HepG2 (cell line): ENCODE data around the gene CCNYL1. TPM values are rescaled to one million over a fixed set of nuclear protein-coding genes. Genes with fewer than 3 reads are reported as not detected.

Experiments used
- ARHGAP35 ChIP-seq: sonication (generic); formaldehyde crosslinking; IDR thresholded peaks from 2 replicates; pipeline ENCODE4 v1.9.0; 2022; ENCODE audit warnings: mild to moderate bottlenecking, inconsistent platforms, moderate library complexity, missing genetic modification reagents, borderline replicate concordance
- CEBPG ChIP-seq: IDR thresholded peaks from 2 replicates; pipeline ENCODE4 v1.6.1; 2016
- GATAD1 ChIP-seq: IDR thresholded peaks from 2 replicates; pipeline ENCODE4 v1.6.1; 2016; ENCODE audit warnings: missing genetic modification reagents, missing compliant biosample characterization
- KAT8 ChIP-seq: IDR thresholded peaks from 2 replicates; pipeline ENCODE4 v1.6.1; 2016; ENCODE audit warnings: missing genetic modification reagents, missing compliant biosample characterization
- KDM1A ChIP-seq: IDR thresholded peaks from 2 replicates; pipeline ENCODE4 v1.6.1; 2016; ENCODE audit warnings: missing compliant biosample characterization
- KLF16 ChIP-seq, 2 experiments: sonication (generic) in 1 of 2; formaldehyde crosslinking in 1 of 2; IDR thresholded peaks; 2 replicates each; pipeline versions ENCODE4 v1.6.1 to v1.8.0; 2016 to 2023; ENCODE audit warnings: missing genetic modification reagents in 2 of 2, missing compliant biosample characterization in 1 of 2
- NR2F1 ChIP-seq, 2 experiments: fragments of 450-650 bp in 1 of 2; formaldehyde crosslinking in 1 of 2; IDR thresholded peaks; 2 replicates each; pipeline versions ENCODE4 v1.5.0 to v1.6.1; 2016 to 2020; ENCODE audit warnings: mild to moderate bottlenecking in 1 of 2, missing compliant biosample characterization in 1 of 2, missing genetic modification reagents in 1 of 2, moderate library complexity in 1 of 2
- RCOR2 ChIP-seq: IDR thresholded peaks from 2 replicates; pipeline ENCODE4 v1.6.1; 2016; ENCODE audit warnings: missing biosample characterization, missing genetic modification reagents
- TBP ChIP-seq: sonication (generic); formaldehyde crosslinking; IDR thresholded peaks from 2 replicates; pipeline ENCODE4 v1.5.0; 2020; ENCODE audit warnings: missing genetic modification reagents
- U2AF2 ChIP-seq: fragments of 200-400 bp; formaldehyde crosslinking; IDR thresholded peaks from 2 replicates; pipeline ENCODE4 v1.6.1; 2017; ENCODE audit warnings: low read depth, mild to moderate bottlenecking, low read length
- ZFP37 ChIP-seq: sonication (generic); formaldehyde crosslinking; IDR thresholded peaks from 2 replicates; pipeline ENCODE4 v1.4.0; 2020; ENCODE audit warnings: missing genetic modification reagents, borderline replicate concordance
- ZNF180 ChIP-seq: sonication (generic); formaldehyde crosslinking; IDR thresholded peaks from 2 replicates; pipeline ENCODE4 v1.4.0; 2020; ENCODE audit warnings: low read depth, missing genetic modification reagents, borderline replicate concordance
- ZNF704 ChIP-seq: sonication (generic); formaldehyde crosslinking; IDR thresholded peaks from 2 replicates; pipeline ENCODE4 v1.8.1; 2023; ENCODE audit warnings: mild to moderate bottlenecking, inconsistent platforms, moderate library complexity, missing genetic modification reagents, borderline replicate concordance
- ZNF75D ChIP-seq: sonication (generic); formaldehyde crosslinking; IDR thresholded peaks from 2 replicates; pipeline ENCODE4 v1.8.1; 2023; ENCODE audit warnings: missing genetic modification reagents, mild to moderate bottlenecking, borderline replicate concordance
- ZNF781 ChIP-seq: sonication (generic); formaldehyde crosslinking; IDR thresholded peaks from 2 replicates; pipeline ENCODE4 v1.5.1; 2020; ENCODE audit warnings: borderline replicate concordance, mild to moderate bottlenecking, missing genetic modification reagents; ENCODE audit errors: not compliant biosample characterization
- ZSCAN30 ChIP-seq: sonication (generic); formaldehyde crosslinking; IDR thresholded peaks from 2 replicates; pipeline ENCODE4 v1.5.0; 2020; ENCODE audit warnings: mild to moderate bottlenecking, missing genetic modification reagents
- polyA plus RNA-seq, 8 experiments: library from polyadenylated mRNA; depleted of rRNA in 3 of 8; stranded (reverse) in 7 of 8; unstranded in 1 of 8; fragments of >200 nt; fragmentation: Illumina TruSeq in 4 of 8; extraction: Trizol in 4 of 8; gene quantifications; 2 replicates each; pipeline versions ENCODE4 v1.2.1 to v1.2.3, GENCODE V29; 2011 to 2016; ENCODE audit warnings: low read depth in 4 of 8, missing spikeins in 1 of 8, mixed read lengths in 1 of 8; ENCODE audit not compliant: insufficient read depth in 1 of 8
- total RNA-seq, 5 experiments: library from RNA; depleted of rRNA; stranded (reverse); fragments of >200 nt; fragmentation: Illumina TruSeq; extraction: Trizol; gene quantifications; 2 replicates each; pipeline ENCODE4 v1.2.3, GENCODE V29; 2016; ENCODE audit warnings: low read depth in 1 of 5
- TF ChIP-seq, protein P1 (sequence below): sonication (generic); formaldehyde crosslinking; IDR thresholded peaks from 2 replicates; pipeline ENCODE4 v1.4.0; 2020; ENCODE audit warnings: mild to moderate bottlenecking, missing genetic modification reagents, borderline replicate concordance
- TF ChIP-seq, protein P2 (sequence below): IDR thresholded peaks from 2 replicates; pipeline ENCODE4 v1.6.1; 2012; ENCODE audit warnings: inconsistent platforms
- TF ChIP-seq, protein P3 (sequence below): sonication (generic); formaldehyde crosslinking; IDR thresholded peaks from 2 replicates; pipeline ENCODE4 v1.4.0; 2020; ENCODE audit warnings: low read depth, missing genetic modification reagents

Gene CCNYL1
- total and polyA plus RNA-seq, 2 of the 13 experiments (the other 11 are each of a cell fraction or from before 2014, with no cell fraction given), result 12.5 to 16.2 TPM

DNA sequence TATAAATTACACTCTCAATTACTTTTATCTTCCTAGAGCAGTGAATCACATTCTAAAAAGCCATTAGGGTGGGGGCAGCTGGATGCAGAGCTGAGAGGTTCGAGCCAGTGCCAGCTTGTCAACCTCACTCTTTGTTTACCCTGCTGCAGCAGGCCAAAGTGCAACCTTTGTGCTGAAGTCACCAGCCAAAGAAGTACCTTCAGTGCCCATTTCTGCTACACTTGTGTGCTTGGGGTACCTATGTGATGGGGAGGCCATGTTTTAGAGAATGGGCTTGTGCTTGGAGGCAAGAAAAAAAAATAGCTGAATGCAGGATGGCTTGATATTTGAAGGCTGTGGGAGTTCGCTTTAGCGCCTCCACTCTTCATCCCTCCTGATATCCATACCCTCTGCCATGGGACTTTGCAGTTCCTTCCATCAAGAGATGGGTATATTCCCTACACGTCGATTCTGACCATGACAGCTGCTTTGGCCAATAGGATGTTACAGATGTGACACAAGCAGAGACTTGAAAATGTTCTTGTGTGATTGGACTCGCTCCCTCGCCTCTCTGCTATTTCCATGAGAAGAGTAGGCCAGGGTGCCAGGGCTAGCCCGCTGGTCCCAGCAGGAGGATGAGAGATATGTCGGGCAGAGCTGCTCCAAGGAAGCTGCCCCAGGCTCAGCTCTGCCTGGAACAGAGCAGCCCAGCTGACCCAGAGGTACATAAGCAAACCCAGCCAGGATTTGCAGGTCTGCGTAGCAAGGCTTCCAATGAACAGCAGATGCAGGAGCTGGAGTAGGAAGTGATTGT, 71.0 kb downstream of the CCNYL1 start (continued):
- no peak for TF ChIP-seq ZNF704 (CRISPR knock-in tag)
- peak; percentile 69; the same call in 1 of the 2 replicates for TF ChIP-seq KDM1A (CRISPR knock-in tag)
- no peak for TF ChIP-seq ZNF180 (CRISPR knock-in tag)
- TF ChIP-seq GATAD1, result no peak
- peak; percentile 80; the same call in 1 of the 2 replicates for TF ChIP-seq RCOR2 (CRISPR knock-in tag)
- peak; percentile 60 for TF ChIP-seq CEBPG (CRISPR knock-in tag)
- TF ChIP-seq TBP, result no peak
- 0 out of 4 replicates have a peak, but pooled peaks of 1 of the 2 experiments have one; percentile 27 for TF ChIP-seq KLF16 (CRISPR knock-in tag; IDR thresholded peaks at IDR 0.05)
- no peak for TF ChIP-seq ZNF75D (CRISPR knock-in tag)
- 0 out of 2 replicates have a peak, but pooled peaks have one; percentile 67 for TF ChIP-seq ZFP37
- TF ChIP-seq KAT8 (CRISPR knock-in tag), result 0 out of 2 replicates have a peak, but pooled peaks have one; percentile 33
- TF ChIP-seq NR2F1 (CRISPR knock-in tag; IDR thresholded peaks at IDR 0.05), result peak in 1 of 2 experiments; percentile 14; a peak in 2 of 4 replicates
- TF ChIP-seq ZNF781 (CRISPR knock-in tag), result peak; percentile 29
- TF ChIP-seq U2AF2, result no peak
- TF ChIP-seq, protein P1, sequence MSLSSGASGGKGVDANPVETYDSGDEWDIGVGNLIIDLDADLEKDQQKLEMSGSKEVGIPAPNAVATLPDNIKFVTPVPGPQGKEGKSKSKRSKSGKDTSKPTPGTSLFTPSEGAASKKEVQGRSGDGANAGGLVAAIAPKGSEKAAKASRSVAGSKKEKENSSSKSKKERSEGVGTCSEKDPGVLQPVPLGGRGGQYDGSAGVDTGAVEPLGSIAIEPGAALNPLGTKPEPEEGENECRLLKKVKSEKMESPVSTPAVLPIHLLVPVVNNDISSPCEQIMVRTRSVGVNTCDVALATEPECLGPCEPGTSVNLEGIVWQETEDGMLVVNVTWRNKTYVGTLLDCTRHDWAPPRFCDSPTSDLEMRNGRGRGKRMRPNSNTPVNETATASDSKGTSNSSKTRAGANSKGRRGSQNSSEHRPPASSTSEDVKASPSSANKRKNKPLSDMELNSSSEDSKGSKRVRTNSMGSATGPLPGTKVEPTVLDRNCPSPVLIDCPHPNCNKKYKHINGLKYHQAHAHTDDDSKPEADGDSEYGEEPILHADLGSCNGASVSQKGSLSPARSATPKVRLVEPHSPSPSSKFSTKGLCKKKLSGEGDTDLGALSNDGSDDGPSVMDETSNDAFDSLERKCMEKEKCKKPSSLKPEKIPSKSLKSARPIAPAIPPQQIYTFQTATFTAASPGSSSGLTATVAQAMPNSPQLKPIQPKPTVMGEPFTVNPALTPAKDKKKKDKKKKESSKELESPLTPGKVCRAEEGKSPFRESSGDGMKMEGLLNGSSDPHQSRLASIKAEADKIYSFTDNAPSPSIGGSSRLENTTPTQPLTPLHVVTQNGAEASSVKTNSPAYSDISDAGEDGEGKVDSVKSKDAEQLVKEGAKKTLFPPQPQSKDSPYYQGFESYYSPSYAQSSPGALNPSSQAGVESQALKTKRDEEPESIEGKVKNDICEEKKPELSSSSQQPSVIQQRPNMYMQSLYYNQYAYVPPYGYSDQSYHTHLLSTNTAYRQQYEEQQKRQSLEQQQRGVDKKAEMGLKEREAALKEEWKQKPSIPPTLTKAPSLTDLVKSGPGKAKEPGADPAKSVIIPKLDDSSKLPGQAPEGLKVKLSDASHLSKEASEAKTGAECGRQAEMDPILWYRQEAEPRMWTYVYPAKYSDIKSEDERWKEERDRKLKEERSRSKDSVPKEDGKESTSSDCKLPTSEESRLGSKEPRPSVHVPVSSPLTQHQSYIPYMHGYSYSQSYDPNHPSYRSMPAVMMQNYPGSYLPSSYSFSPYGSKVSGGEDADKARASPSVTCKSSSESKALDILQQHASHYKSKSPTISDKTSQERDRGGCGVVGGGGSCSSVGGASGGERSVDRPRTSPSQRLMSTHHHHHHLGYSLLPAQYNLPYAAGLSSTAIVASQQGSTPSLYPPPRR, result peak; percentile 57; the same call in 1 of the 2 replicates
- TF ChIP-seq, protein P2, sequence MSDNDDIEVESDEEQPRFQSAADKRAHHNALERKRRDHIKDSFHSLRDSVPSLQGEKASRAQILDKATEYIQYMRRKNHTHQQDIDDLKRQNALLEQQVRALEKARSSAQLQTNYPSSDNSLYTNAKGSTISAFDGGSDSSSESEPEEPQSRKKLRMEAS, result peak; percentile 56
- TF ChIP-seq, protein P3, sequence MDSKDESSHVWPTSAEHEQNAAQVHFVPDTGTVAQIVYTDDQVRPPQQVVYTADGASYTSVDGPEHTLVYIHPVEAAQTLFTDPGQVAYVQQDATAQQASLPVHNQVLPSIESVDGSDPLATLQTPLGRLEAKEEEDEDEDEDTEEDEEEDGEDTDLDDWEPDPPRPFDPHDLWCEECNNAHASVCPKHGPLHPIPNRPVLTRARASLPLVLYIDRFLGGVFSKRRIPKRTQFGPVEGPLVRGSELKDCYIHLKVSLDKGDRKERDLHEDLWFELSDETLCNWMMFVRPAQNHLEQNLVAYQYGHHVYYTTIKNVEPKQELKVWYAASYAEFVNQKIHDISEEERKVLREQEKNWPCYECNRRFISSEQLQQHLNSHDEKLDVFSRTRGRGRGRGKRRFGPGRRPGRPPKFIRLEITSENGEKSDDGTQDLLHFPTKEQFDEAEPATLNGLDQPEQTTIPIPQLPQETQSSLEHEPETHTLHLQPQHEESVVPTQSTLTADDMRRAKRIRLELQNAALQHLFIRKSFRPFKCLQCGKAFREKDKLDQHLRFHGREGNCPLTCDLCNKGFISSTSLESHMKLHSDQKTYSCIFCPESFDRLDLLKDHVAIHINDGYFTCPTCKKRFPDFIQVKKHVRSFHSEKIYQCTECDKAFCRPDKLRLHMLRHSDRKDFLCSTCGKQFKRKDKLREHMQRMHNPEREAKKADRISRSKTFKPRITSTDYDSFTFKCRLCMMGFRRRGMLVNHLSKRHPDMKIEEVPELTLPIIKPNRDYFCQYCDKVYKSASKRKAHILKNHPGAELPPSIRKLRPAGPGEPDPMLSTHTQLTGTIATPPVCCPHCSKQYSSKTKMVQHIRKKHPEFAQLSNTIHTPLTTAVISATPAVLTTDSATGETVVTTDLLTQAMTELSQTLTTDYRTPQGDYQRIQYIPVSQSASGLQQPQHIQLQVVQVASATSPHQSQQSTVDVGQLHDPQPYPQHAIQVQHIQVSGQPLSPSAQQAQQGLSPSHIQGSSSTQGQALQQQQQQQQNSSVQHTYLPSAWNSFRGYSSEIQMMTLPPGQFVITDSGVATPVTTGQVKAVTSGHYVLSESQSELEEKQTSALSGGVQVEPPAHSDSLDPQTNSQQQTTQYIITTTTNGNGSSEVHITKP, result no peak
- no peak for TF ChIP-seq ARHGAP35 (CRISPR knock-in tag)
- TF ChIP-seq ZSCAN30, result no peak
